Measurements from ENCODE around the gene SNCG.
"Not testable (repeated sequence)": the region's sequence is repeated elsewhere in the genome, so short reads cannot be mapped to it uniquely, and the experiment has no call there.

The SNCG gene

DNA sequence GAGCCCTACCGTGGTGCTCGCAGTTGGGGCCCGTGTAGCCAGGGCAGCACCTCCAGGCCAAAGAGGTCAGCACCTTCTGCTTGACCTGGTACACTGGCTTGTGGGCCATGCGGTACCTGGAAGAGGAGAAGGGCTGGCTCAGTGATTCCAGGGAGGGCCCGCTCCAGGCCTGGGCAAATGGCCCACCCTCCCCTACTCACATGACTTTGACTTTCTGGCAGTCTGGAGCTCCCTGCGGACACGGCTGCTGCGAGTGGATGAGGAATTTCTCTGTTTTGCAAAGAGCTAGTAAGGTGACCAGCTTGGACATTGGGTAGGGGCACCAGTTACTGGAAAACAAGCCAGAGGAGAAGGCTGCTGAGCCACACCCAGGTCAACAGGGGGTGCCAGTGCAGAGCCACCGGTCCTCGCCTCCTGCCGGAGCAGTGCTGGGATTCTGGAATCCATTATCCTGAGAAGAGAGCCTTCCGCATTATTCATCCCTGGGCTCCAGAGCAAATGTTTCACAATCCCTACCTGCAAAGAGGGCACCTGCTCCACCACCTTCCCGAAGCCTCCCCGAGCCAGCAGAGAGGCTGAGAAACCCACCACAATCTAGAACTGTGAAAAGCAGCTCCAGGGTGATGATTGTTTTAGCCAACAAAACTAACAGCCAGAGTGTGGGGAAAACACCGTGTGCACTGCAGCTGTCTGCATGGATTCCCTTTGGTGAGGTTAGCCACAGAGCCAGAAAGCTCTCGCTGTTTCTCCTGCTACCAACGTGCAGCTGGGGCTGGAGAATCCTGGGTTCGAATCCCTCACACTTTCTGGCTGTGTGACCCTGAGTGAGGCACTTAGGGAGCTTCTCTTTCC, 12.8 kb upstream of the SNCG start:
- no peak for DNase-seq

DNA sequence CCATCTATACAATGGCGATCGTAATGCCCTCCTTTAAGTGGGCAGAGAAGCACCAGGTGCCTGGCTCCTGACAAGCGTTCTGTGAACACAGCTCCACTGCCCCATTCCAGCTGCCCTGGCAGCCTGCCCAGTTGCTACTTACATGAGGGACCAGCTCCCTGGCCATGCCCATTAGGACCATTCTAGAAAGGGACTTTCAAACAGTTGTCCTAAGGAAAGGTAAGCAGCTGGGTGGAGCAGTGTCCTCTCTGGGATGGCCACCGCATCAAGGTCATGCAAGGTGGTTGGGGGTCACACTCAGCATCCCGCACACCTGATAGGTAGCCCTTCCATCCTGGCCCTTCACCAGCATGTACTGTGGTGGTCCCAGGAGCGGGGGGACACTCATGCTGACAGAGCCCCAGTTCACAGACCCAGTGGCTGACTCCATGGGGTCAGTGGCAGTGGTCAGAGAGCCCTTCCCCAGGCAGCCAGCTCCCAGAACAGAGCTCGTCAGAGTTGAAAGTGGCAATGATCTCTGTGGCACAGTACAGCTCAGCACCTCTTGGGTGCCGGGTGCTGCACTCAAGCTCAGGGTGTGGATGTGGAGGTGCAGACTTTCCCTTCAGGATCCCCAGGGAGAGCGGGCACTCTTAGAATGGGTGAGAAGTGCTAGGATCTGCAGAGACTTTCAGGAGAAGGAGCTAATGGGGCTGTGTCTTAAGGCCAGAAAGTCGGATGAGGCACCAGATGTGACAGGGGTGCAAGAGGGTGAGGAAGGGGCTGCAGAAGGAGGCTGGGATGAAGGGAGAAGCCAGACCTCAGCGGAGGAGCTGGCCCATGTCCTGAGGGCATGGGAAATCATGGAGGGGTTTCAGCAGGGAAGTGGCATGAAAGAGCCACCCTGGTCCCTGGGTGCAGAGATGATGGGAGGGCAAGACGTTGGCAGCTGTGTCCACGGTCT, 11.9 kb upstream of the SNCG start:
- DNase-seq: no peak

DNA sequence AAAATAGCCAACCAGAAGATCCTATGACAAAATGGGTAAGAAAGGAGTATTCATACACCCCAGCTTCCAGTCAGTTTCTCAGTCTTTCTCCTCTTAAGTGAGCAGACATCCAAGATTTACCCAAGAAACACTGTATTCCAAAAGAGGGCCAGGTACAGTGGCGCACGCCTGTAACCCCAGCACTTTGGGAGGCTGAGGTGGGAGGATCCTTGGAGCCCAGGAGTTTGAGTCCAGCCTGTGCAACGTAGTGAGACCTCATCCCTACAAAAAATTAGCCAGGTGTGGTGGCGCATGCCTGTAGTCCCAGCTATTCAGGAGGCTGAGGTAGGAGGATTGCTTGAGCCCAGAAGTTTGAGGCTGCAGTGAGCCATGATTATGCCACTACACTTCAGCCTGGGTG, 10.6 kb upstream of the SNCG start:
- DNase-seq: not testable (repeated sequence)

DNA sequence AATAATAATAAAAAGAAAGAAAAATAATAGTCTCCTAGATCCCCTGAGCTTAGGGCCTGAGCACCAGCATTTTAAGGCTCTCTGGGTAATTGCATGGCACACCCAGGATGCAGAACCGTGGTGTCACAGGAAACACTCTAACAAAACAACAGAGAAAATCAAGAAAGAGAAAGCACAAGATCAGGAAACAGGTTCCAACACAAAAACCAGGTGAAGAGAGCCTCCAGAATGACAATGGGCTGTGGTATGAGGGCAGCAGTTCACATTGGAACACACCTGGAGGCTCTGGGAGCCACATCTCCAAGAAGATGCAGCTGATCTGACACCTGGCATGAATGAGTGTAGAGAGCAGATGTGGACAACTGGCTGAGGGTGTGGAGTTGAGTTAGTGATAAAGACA, 8.1 kb upstream of the SNCG start:
- no peak for DNase-seq

DNA sequence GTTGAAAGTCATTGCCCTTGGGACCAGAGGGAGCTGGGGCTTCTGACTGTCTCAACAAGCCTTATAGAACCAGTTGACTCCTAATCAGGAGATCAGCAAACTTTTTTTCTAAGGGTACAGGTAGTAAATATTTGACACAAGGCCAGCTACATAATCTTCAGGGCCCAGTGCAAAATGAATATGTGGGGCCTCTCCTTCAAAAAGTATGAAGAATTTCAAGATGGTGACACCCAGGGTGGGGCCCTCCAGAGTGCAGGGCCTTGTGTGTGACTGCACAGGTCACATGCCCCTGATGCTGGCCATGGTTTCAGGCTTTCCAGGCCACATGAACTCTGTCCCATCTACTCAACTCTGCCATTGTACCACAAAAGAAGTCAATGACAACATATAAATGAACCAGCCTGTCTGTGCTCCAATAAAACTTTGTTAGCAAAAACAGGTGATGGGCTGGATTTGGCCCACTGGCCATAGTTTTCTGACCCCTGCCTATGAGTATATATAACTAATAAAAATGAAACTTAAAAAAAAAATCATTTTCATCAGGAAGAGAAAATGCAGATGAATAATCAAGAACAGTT, 7.1 kb upstream of the SNCG start:
- no peak for DNase-seq

DNA sequence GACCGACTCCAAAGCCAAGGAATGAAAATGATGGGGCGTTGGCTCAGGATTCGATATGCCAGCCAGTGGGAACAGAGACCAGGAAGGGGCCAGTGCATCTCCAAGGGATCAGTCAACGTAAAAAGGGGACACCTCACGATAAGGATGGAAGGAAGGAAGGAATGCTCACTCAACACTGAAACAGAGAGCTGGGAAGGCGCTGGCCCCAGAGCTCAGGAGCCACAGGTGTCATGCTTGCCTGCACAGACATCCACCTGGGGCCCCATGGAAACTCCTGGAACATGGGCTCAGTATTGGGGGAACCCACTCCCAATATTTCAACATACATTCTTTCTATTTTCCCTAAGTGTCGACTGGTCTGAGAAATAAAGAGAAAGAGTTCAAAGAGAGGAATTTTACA, 6.3 kb upstream of the SNCG start:
- DNase-seq: no peak

DNA sequence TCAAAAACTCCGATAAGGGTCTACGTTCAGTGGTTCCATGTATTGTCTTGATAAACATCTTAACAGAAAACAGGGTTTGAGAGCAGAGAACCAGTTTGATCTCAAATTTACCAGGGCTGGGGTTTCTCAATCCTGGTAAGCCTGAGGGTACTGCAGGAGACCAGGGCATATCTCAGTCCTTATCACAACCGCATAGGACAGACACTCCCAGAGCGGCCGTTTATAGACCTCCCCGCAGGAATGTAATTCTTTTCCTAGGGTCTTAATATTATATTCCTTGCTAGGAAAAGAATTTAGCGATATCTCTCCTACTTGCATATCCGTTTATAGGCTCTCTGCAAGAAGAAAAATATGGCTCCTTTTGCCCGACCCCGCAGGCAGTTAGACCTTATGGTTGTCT, 5.7 kb upstream of the SNCG start:
- not testable (repeated sequence) for DNase-seq

DNA sequence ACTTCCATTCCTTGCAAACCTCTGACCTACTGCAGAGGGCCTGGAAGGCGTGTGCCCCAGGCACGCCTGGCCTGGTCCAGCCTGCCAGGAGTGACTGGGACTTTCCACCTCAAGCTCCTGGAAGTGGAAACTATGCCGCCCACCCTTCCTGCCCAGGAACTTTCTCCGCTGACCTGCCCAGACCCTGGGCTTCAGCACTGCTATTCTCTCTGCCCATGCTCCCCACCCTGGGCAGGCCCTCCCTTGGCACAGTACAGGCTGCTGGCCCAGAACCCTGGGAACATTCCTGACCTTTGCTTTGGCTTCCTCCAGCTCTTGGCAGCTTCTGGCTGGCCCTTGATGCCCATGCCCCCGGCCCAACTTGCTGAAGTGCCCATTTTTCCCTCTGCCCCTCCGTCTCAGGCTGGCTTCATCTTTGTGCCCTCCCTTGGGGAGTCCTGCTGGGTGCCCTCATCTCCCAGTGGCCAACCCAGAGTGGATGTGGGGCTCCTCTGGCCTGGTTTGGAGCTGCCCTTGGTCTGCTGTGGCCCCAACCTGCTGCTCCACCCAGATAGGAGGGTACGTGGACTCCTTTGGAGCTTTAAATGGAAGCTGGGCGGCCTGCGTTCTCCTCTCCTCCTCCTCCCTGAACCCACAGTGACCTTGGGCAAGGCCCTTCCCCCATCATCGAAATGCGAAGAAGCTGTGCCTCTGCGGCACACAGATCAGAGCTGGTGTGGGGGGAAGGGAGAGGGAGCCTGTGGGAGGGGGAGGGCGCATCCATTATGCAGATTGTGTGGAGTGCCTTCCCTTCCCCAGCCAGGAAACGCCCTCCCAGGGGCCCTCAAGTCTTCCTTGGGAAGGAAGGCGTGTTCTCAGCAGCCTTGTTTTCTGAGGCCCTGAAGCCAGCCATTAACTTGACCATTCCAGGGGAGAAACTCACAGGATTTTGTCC, 4.4 kb upstream of the SNCG start:
- DNase-seq: no peak

DNA sequence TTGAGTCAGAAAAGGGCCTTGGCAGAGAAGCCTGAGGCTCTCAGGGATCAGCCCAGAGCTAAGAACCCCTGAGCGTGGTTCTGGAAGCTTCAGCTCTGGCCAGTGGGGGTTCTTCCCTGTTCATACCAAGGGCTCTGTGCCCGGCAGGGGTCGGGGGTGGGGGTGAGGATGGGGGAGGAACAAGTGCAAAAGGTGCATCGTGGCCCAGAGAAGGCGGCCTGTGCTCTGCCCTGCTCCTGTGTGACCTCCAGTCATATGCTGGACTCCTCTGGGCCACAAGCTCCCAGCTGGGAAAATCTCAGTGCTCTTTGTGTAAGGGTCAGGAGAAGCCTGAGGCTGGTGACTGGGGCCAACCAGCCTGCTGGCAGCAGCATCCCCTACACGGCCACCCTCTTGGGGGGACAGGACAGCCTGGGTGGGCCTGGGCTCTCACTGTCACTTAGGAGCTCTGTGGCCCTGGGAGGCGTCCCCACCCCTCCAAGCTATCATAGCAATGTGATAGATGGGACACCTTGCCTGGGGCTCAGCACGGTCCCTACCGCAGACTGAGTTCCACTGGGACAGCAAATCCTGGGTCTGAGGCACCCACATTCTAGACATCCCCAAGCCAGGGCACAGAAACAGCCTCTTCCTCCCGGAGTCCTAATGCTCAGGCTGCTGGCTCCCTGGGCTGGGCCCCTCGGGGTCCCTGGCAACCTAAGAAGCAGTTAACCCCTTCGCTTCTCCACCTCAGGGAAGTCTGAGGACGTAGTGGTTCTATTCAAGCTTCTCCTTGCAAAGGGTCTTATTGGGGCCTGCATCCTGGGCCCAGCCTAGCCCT, 3.5 kb upstream of the SNCG start:
- DNase-seq: no peak

DNA sequence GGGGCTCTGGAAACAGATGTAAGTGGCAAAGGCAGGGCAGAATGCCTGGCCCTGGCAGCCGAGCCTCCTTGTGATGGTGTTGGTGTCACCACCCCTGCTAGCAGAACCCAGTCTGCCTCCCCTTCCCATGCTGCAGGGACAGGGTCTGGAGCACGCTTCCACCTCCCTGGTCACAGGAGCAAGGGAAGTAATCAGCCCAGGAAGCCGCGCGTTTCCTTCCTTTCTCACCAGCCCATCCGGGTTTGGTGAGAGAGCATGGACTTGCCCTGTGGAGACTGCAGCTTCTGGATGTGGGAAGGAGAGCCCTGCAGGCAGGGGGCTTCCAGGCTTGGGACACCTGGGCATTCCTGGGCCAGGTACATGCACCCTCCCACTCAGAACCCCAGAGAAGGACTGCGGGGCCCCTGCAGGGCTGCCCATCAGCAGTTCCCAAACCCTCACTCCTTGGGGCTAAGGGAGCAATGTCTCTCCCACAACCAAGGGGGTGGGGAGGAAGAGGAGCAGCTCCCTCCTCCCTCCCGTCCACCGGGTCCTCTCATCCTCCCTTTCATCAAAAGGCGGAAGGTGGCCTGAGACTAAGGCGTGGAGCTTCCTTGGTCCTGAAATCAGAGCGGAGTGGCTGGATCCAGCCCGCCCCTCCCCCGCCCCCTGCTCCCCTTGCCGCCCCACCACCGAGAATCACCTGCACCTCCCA, 2.8 kb upstream of the SNCG start:
- no peak for DNase-seq

DNA sequence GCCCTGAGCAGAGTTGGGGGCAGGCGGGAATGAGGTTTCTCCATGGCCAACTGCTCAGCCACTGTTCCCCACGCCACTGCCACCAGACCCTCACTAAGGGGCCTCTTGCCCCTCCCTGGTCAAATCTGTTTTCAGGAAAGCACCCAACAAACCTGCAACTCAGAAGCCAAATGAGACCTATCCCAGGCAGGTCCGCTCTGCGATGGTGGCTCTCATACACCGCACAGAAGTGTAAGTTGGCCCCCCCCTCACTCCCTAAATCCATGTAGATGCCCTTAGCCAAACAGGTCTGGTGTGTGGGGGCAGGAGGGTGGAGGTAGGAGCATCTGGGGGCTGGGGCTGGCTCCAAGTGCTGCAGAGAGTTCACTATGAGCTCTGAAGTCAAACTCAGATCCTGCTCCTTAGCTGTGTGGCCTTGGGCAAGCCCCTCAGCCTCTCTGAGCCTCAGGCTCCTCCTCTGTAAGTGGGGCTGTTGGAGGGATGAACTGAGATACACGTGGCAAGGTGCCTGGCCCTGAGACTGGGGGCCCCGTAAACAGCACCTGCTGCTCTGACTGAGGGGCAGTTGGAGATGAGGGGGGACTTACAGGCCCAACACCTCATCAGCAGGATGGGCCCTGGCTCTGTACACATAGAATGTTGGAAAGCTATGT, 2.1 kb upstream of the SNCG start:
- no peak for DNase-seq

DNA sequence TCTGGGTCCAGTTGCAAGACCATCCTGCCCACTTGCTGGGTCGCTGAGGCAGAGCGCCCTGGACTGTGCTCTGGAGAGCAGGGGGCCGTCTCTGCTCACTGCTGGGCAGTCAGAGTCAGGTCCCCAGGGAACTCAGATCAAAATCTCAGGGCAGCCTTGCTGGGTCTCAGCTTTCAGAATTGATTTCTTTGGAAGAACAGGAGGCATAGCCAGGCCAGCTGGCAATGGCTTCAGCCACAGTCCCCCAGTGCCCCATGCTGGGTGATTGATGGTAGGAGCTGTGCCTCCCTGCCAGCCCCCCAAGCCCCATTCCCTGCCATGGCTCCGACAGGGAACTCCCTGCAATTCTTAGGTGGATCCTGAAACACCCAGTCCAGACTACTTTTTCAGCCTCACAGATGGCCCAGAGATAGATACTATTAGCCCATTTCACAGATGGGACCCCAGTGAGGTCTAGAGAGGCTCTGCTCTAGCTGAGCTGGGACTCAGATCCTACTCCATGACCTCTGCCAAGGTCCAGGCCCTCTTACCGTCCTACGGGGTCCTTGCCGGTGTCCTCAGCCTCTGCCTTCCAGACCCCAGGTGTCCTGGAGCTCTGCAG, 1.5 kb upstream of the SNCG start:
- no peak for DNase-seq

DNA sequence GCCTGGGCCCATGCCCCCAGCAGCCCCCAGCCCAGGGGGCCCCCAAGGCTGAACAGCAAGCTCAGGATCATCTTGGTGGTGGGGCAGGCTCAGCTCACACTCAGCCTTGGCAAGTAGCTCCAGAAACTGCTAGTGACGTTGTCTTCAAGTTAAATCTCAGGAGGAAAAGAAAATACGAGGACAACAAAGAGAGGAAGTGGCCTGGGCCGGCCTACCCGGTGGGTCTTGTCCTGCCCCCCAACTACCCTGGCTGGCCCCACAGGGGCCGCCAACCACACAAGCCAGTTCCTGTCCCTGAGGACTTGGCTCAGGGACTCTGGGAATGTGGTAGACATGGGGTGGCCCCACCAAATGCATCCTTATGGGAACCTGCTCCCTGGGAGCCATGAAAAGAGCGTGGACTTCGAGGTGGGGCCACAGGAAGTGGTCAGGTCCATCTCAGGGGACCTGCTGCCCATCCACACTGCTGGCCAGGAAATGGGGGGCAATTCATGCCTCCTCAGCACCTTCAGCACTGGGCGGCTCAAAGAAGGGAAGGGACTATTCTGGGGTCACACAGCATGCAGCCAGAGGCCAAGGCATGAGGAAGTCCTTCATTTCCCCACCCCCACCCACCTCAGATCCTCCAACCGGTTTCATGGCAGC, 806 bp upstream of the SNCG start, which contains the start of gene MMRN2:
Gene MMRN2, minus strand, starts transcription at position 145 of the 645 bp plus-strand sequence. Its CDS starts 74 bp downstream, at position 71.
- DNase-seq: no peak

DNA sequence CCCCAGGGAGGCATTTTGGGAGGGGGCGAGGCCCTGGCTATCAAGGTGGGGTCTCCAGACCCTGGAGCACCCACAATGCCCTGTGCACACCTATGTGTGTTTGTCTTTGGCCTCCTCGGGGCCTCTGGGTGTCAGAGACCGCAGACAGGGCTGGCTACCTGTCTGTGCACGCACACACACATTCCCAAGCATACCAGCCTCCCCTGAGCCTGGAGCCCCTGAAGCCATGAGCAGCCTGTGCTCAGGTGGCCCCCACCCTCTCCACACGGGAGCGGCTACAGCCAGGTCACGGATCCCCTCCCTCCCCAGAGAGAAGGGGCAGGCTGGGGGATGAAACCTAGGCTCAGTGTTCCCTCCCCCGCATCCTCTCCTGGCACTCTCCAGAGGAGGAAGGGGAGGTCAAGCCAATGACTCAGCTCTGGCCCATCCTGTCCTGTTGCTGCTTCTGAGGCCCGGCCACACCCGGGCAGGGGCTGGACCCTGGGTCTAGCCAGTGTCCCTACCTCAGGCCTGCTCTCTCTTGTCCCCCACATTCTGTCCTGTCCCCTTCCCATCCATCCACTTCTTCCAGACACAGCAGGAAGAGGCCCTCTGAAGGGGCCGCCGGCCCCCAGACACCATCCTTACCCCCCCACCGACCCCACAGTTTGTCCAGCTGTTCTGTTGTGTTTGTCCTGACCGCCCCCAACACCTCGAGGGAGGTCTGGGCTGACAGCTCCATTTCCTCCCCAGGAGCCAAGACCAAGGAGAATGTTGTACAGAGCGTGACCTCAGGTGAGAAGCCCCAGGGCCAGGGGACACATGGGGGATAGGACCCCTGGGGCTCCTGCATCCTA, 720 bp downstream of the SNCG start:
- DNase-seq: no peak

DNA sequence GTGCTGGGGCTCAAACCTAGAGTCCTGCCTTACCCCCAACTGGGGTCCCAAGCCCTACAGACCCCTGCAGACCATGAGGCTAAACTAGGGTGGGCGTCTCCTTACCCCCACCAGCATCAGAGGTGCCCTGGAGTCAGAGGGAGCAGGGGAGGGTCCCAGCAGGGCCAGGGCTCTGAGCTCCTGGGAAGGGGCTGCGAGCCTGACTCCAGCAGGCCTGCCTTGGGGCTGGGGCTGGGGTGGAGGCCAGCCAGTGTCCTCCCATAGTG, 1.3 kb downstream of the SNCG start:
- DNase-seq: no peak

DNA sequence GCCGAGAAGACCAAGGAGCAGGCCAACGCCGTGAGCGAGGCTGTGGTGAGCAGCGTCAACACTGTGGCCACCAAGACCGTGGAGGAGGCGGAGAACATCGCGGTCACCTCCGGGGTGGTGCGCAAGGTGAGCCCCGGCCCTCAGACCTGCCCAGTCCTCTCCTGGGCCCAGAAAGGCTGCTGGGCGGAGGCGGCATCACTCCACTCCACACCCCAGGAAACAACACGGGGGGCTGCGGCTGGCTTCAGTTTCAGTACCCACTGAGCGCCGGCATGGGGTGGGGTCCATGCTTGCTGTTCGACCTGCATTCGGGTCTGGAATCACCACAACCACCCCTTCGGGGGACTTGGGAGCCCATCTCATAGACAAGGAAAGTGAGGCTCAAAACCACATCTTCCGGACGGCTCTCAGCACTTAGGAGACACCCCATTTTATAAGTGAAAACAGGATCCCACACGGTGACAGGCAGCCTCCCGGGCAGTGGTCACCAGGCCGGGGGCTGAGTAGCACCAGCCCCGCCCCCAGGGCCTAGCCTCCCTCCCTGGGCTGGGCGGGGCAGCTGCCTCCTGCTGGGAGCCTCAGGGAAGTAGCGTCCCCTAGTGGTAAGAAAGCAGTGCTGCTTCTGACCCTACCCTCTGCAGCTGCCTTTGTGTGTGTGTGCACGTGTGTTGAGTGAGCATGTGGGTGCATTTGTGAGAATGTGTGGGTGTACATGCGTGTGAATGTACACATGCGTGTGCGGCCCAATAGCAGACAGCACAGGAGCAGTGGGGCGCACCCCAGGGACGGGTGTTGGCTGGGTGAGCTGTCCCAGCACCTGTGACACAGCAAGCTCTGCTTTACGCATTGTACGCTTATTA, 1.8 kb downstream of the SNCG start:
- no peak for DNase-seq

DNA sequence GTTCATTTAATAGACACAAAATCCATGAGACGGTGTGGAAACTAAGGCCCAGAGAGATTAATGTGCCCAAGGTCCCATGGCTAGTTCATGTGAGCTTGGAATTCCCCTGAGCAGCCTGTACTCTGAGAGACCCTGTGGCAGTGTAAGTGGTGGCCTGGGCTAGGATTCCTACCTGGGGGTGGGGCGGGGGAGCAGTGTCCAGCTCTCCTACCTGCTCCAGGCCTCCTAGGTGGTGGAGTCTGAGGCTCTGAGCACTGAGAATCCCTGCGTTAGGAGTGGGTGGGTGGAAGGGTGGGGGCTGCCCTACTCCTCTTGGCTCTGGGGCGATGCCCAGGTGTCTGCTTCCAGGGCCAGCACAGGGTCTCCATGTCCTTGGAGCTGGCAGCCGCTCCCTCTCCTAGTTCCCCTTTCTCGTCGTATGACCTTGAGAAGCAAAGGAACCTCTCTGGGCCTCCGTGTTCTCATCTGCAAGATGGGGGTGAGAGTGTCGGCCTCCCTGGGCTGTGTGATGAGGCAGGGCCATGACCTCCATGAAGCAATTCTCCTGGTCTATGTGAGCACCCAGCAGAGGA, 2.5 kb downstream of the SNCG start:
- no peak for DNase-seq
